Esophagus muscularis mucosa (tissue), 3 donors: ENCODE results near the gene ARHGAP5.

Experiments used
- CTCF ChIP-seq, 3 experiments: fragments of 200-600 bp in 2 of 3; fragments of 450-650 bp in 1 of 3; sonication (generic) in 2 of 3; IDR thresholded peaks; one replicate each; pipeline ENCODE4 v1.5.1; 2017 to 2019; ENCODE audit warnings: antibody characterized with exemption in 3 of 3, mild to moderate bottlenecking in 2 of 3, moderate library complexity in 1 of 3
- EP300 ChIP-seq: sonication (generic); formaldehyde crosslinking; IDR thresholded peaks from one replicate; pipeline ENCODE4 v1.6.1; 2017; ENCODE audit warnings: antibody characterized with exemption

- TF ChIP-seq CTCF (IDR thresholded peaks at IDR 0.05) (no peak), EP300 (no peak)
Observed at GRCh38 chr14:32070282-32070681, 6.8 kb upstream of the ARHGAP5 start.
